GM12875 (cell line): ENCODE results near the gene APH1B.

Experiments used
- H3K4me3 ChIP-seq: one replicate; pipeline ENCODE4 v1.5.1; 2011; ENCODE audit warnings: low read depth, low read length, control low read depth
- CTCF ChIP-seq: IDR thresholded peaks from 2 replicates; pipeline ENCODE4 v1.5.1; 2011; ENCODE audit warnings: low read depth, mild to moderate bottlenecking, control low read depth, inconsistent platforms, low read length, moderate library complexity, borderline replicate concordance; ENCODE audit not compliant: insufficient read depth

Gene APH1B

GRCh38 chr15:63345391-63345752, 68.0 kb downstream of the APH1B start:
- H3K4me3 ChIP-seq, result no peak overlapping the region
- TF ChIP-seq CTCF, result no peak

- no peak overlapping the region for H3K4me3 ChIP-seq
- no peak for TF ChIP-seq CTCF
These were observed 69.9 kb downstream of the APH1B start for GRCh38 chr15:63347074-63347857.

- TF ChIP-seq CTCF, result no peak
- H3K4me3 ChIP-seq, result no peak overlapping the region
These were observed 71.0 kb downstream of the APH1B start for GRCh38 chr15:63348392-63348791.

- TF ChIP-seq CTCF, result no peak
- no peak overlapping the region for H3K4me3 ChIP-seq
These were observed 71.8 kb downstream of the APH1B start for GRCh38 chr15:63349156-63349555.

DNA sequence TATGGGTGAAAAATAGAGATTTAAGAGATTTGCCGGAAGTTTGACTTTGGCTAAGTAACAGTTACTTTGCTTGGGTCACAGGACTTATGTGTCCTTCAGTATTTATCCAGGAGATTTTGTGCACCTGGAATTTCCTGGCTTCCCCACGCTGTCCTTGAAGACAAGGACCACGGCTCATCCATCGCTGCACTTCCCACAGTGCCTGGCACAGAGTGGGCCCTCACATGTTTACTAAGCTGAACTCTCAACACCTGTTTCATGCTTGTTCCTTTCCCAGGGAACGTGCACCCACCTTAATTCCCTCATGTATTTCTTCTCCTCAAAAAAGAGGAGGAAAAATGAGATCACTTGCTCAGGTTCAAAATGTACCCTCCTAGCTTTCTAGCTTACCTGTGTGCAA, 72.2 kb downstream of the APH1B start:
- TF ChIP-seq CTCF, result no peak

GRCh38 chr15:63350178-63350621, 72.8 kb downstream of the APH1B start:
- no peak for TF ChIP-seq CTCF
- H3K4me3 ChIP-seq, result no peak overlapping the region

More for the DNA sequence above, 72.2 kb downstream of the APH1B start:
- H3K4me3 ChIP-seq, result no peak overlapping the region

GRCh38 chr15:63351170-63351569, 73.8 kb downstream of the APH1B start:
- no peak overlapping the region for H3K4me3 ChIP-seq
- no peak for TF ChIP-seq CTCF
